Measurements from ENCODE around the gene DYNC2H1.
A peak's percentile ranks its signal among the peaks of the same experiment; 100 is the strongest.

DYNC2H1 gene, protein sequence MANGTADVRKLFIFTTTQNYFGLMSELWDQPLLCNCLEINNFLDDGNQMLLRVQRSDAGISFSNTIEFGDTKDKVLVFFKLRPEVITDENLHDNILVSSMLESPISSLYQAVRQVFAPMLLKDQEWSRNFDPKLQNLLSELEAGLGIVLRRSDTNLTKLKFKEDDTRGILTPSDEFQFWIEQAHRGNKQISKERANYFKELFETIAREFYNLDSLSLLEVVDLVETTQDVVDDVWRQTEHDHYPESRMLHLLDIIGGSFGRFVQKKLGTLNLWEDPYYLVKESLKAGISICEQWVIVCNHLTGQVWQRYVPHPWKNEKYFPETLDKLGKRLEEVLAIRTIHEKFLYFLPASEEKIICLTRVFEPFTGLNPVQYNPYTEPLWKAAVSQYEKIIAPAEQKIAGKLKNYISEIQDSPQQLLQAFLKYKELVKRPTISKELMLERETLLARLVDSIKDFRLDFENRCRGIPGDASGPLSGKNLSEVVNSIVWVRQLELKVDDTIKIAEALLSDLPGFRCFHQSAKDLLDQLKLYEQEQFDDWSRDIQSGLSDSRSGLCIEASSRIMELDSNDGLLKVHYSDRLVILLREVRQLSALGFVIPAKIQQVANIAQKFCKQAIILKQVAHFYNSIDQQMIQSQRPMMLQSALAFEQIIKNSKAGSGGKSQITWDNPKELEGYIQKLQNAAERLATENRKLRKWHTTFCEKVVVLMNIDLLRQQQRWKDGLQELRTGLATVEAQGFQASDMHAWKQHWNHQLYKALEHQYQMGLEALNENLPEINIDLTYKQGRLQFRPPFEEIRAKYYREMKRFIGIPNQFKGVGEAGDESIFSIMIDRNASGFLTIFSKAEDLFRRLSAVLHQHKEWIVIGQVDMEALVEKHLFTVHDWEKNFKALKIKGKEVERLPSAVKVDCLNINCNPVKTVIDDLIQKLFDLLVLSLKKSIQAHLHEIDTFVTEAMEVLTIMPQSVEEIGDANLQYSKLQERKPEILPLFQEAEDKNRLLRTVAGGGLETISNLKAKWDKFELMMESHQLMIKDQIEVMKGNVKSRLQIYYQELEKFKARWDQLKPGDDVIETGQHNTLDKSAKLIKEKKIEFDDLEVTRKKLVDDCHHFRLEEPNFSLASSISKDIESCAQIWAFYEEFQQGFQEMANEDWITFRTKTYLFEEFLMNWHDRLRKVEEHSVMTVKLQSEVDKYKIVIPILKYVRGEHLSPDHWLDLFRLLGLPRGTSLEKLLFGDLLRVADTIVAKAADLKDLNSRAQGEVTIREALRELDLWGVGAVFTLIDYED (N-terminal part only)

DNA sequence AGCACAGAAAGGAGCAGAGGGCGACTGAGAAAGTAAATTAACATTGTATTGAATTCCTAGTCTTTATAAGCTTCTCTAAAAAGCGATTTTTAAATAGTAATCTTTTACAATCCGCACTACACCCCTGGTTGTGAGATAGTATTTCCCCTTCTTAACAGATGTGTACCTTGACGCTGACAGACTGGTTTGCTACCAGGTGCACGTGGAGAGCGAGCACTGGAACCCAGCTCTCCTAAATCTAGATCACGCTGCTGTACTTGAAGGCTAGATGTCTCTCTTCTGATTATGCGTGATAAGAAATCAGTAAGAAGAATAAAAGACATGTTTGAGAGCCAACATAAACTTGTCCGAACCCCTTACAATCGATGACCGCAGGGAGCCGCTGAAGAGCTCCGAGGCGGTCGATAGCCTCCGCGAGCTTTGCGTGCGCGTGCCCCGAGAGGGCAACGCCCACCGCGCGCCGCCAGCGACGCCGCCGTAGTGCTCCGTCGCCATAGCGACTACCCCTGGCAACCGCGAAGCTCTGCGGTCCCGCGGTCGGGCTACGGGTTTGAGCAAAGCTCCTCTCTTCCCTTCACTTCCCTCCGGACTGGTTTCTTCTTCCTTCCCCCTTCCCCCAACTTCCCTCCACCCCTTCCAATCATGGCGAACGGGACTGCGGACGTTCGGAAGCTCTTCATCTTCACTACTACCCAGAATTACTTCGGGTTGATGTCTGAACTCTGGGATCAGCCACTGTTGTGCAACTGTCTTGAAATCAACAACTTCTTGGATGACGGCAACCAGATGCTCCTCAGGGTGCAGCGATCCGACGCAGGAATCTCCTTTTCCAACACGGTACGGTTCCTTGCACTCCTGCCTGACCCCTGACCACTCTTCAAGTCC lies at the start of gene DYNC2H1:
DYNC2H1 (plus strand) TSS at position 494 of the 885 bp plus-strand sequence; CDS start at position 643, 149 bp downstream.
- FAIRE-seq = peak; percentile 67

DNA sequence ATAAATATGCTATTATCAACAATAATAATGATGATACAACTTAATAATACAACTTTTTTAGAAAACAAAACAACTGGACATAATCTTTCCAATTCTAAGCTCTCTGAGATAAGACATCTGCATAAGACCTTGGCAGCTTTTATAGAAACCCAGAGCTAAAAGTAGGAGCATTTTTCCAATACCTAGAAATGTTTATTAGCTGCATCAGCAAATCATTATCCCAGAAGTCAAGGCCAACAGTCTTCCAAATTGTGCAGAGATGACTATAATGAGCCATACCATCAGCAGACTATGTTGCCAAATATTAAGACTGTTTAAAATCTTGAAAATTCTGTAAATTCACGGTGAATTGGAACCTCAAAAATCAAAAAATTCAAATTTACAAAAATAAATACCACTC lies 47.6 kb upstream of the DYNC2H1 start:
- FAIRE-seq (no peak), DNase-seq (ENCODE audit: low spot score) (no peak)

More for the DNA sequence above, at the start of gene DYNC2H1:
- peak; percentile 95 for DNase-seq (ENCODE audit: low spot score)

DNA sequence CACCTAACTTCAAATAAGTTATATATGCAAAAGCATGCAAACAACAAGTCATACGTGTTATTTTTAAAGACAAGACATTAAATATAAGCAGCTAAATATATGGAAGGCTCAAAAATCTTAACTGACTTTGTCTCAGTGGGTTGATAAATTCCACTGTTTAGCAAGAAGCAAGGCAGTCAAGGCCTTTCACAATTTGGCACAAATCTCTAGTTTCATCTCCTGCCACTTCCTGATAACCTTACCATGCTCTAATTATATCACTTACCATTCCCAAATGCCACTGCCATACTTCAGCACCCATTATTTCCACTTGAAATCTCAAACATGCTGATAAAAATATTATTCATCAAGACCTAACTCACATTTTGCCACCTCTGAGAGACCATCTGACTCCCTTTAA lies 42.1 kb upstream of the DYNC2H1 start:
- FAIRE-seq = no peak
- DNase-seq (ENCODE audit: low spot score) = no peak

DNA sequence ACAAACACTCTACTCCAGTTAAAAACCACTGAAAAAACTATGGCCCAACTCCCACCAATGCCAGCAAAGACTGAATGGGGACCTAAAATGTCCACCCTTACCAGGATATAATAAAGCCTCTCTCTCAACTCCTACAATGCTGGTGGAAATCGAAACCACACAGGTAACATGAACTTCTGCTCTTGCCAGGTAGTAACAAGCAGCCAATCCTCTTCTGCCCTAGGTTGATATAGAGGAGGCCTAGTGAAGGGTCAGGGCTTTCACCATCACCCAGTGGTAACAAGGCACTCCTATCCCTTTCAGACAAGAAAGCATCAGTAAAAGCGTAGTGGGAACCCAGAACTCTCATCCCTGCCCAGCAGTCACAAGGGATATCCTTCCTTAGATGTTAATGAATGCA lies 39.9 kb upstream of the DYNC2H1 start:
- DNase-seq (ENCODE audit: low spot score) (no peak), FAIRE-seq (no peak)

DNA sequence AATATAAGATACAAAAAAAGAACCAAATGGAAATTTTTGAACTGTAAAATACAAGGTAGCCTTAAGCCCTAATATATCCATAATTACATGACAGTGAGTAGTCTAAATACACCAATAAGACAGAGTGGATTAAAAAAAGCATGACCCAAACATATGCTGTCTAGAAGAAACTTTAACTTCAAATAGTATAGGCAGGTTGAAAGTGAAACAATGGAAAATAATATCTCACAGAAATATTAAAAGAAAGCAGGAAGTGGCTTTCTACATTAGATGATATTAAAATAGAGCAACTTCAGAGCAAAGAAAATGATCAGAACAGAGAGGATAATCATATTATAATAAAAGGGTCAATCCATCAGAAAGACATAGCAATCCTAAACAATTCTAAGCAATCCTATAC lies 39.1 kb upstream of the DYNC2H1 start:
- DNase-seq (ENCODE audit: low spot score) (no peak), FAIRE-seq (no peak)

DNA sequence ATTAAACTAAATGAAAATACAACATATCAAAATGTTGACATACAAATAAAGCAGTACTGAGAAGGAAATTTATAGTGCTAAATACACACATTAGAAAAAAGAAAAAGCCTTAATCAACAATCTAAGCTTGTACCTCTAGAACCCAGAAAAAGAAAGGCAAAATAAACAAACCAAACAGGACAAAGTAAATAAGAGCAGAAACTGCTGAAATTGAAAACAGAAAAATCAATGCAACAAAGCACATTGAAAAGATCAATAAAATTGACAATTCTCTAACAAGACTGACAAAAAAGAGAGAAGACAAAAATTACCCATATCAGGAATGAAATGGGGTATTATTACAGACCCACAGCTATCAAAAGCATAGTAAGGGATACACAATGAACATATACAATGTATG lies 38.2 kb upstream of the DYNC2H1 start:
- FAIRE-seq = no peak

DNA sequence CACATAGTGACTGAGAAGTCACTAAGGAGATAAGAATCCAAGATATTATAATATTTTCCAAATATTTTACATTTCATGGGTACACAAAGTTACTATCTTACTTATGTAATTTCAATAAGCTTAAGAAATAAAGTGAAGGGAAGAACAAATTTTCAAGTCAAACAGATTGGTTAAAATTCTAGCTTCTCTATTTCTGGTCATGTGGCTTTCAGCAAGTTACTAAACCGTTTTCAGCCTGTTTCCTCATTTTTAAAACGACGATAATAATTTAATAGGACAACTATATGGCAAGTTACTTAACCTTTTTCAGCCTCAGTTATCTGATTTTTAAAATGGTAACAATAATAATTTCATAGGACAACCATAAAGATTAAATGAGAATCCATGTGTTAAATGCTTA lies 32.9 kb upstream of the DYNC2H1 start:
- FAIRE-seq (no peak), DNase-seq (ENCODE audit: low spot score) (no peak)

More for the DNA sequence above, 38.2 kb upstream of the DYNC2H1 start:
- no peak for DNase-seq (ENCODE audit: low spot score)

DNA sequence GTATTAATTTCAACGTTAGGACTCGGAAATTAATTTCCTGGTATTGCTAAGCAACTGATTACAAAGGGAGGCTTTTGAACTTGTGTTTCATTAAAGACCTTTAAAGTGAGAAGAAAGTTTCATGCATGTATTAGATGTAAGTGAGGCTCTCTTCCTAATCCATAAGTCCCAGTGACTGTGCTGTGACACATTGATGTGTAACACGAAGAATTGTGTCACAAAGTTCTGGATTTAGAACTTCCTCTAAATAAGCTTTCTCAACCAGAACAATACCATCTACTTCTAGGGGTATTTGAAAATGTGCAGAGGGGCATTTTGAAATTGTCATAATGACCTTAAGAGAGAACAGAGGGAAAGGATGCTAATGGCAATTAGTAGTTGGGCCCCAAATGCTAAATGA lies 31.7 kb upstream of the DYNC2H1 start:
- FAIRE-seq (no peak), DNase-seq (ENCODE audit: low spot score) (no peak)

DNA sequence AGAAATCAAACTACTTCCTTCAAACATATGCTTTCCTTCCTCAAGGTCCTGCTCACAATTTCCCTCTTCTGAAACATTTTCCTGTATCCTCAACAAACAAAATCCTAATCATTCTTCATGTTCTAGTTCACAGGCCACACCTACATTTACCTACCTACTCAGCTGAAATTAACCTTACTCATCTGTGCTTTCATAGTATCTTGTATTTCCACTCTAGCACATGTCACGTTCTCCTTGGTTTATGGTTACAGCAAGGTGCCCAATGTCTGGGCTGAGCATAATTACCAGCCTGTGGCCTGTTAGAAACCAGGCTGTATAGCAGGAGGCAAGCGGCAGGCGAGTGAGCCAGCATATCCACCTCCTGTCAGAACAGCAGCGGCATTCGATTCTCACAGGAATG lies 30.5 kb upstream of the DYNC2H1 start:
- no peak for FAIRE-seq

DNA sequence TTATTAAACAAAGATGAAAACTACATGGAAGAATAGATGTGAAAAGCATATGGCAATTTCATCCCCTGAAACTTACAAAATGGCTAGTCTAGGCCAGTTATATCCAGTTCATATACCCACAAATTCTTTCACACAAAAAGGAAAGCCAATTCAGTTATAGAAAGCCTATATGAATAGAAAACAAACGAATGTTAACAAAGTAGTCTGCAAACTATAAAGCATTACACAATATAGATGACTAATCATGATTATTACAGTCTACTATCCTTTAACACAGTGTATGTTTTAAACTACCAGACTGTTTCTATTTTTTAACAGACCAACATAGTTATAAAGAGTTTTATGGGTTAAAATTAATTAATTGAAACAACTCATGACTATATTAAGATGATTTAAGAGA lies 29.4 kb upstream of the DYNC2H1 start:
- no peak for DNase-seq (ENCODE audit: low spot score)
- no peak for FAIRE-seq

More for the DNA sequence above, 30.5 kb upstream of the DYNC2H1 start:
- no peak for DNase-seq (ENCODE audit: low spot score)

DNA sequence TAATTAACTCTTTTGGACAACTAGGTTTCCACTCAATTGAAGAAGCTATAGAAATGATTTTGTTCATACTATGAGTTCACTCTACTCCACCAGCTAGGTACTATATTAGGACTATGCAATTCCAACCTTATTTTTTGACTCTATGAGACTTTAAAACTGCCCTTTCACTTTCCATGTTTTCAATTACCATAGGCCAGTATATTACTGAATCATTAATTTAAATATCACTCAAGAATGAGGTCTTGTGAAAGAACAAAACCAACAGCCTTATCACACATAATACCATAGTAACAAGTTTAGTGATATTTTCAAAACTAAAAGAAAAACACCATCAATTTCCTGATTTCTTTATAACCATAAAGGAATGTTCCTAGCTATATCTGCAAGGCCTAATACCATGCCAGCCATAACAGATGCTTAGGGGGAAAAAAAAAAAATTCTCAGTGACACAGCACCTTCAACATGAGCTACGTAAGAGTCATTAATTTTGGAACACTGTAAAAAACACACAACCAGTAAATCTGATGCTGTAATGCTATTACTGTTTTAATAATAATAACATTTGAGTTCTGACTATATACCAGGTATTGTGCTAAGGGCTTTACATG lies 23.4 kb upstream of the DYNC2H1 start:
- no peak for DNase-seq (ENCODE audit: low spot score)
- no peak for FAIRE-seq

DNA sequence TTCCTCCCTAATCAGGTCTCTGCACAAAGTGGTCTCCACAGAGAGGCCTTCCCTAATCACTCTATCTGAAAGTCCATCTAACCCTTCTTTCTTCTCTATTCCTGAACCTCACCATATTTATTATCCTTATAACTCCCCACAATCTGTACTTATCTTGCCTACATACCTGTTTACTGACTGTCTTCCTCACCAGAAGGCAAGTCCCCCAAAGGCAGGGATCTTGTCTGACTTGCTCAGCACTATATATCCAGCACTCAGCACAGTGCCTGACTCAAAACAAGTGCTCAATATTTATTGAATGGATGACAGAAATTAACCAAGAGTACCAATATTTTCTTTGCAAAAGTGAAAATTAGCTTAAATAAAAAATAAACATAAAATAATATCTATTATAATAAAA lies 22.8 kb upstream of the DYNC2H1 start:
- no peak for DNase-seq (ENCODE audit: low spot score)
- no peak for FAIRE-seq

DNA sequence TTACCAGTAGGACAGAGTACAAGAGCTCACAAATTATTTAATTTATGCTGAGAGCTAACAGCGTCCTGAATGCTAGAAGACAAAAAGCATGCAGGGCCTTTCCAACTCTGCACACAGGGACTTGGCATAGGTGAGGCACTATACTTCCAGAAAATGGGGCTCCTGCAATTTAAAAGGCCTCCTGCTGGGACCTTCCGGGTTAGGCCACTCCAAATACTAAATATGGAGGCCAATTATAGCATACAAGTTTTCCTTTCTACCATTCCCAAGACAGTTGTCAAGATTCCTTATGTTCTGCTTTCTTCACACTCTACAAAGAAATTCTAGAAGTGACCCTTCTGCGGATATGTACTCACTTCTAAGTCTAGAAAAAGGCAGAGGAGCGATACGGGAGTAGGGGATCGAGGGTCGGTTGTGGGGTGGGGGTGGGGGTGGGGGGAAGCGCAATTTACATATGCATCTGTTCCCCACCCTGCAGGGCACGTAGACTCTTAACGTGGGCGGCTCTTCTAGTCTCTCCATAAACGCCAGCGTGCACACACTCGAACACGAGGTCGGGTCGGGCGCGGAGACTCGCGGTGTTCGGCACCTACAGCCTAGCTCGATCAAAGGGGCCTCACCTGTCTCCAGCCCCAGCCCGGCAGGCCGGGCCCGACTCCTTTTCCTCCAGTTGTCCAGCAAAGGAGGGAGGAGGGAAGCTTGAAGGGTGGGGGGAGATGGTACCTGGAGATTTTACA lies 18.0 kb upstream of the DYNC2H1 start:
- no peak for FAIRE-seq
- peak; percentile 26 for DNase-seq (ENCODE audit: low spot score)

DNA sequence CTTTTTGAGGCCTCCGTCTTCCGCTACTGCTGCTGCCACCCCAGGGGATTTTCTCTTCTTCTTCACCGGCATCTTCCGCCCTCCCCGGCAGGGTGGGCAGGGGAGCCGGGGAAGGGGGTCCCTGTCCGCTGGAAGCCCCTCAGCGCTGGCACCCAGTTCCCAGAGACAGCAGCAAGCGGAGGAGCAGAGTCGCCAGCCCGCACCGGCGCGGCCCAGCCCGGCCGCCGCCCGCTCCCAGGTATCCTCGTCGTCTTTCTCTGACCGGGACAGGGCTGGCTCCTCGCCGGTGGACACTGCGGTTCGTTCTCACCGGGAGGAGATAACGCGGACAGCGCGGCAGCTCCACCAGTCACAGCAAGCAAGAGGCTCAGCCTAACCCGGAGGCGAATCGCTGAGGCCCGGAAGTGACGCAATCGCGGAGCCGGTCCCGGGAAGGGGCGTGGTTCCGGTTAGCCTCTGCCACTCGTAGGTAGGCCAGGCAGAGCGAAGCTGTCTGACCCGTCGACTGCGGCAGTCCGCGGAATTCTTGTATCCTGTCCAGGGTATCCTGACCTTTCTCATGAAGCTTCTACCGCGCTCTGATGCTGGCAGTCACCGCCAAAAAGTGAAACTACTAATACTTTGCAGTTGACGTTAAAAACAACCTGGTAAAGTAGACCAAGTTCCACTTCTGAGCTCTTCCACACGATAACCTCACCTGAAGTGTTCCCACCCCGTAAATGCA lies 17.3 kb upstream of the DYNC2H1 start, which contains the start of gene DCUN1D5:
DCUN1D5 (minus strand) TSS at position 360 of the 724 bp plus-strand sequence; CDS start at position 72, 288 bp downstream.
- DNase-seq (ENCODE audit: low spot score) = peak; percentile 97
- peak; percentile 86 for FAIRE-seq

DNA sequence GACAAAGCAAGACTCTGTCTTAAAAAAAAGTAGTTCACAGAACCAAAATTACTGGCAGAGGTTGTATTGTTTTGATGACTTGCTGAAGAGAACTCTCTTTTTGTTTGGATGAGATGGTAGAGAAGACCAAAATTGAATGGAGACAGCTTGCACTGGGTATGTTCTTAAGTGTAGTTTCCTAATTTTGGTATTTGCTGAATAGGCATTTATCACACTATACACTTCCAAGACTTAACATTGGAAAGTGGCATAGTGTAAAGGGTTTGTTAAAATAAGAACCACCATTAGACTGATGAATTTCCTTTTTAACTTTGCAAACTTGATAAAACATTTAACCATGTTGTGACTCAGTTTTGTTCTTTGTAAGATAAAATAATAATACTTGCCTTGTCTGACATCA lies 11.9 kb upstream of the DYNC2H1 start:
- no peak for FAIRE-seq

DNA sequence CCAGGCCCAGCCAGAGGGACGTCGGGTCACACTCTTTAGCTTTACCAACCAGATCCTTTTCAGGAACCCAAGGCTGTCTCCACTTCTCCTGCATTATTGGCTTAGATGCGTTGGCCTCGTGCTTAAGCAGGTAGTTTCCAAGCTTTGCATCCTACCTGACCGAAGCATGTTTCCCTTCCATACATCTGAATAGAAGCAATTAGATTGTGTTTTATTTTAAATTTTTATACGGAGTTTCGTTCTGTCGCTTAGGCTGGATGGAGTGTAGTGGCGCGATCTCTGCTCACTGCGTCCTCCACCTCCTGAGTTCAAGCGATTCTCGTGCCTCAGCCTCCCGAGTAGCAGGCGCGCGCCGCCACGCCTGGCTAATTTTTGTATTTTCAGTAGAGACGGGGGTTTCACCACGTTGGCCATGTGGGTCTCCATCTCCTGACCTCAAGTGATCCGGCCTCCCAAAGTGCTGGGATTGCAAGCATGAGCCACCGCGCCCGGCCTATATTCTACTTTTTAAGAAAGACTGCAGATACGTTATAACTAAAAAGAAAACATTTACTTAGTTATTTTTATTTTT lies 677 bp downstream of the DYNC2H1 start:
- FAIRE-seq = peak; percentile 98

More for the DNA sequence above, 11.9 kb upstream of the DYNC2H1 start:
- no peak for DNase-seq (ENCODE audit: low spot score)

DNA sequence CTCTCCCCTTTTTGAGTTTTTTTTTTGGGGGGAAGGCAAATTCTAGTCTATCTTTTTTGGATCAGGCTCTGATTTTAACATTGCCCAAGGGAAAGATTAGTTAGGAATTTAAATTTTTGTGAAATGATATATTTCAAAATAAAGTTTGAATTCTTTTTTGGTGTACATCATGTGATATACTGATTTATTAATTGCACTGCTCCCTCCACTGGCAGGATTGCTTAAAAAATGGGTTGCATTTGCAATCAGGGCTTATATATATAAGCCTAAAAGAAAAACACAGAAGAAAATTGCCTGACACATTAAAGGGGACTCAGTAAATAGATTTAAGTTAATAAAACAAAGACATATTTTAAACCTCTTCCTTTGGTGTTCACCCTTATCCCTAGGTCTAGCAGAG lies 1.2 kb downstream of the DYNC2H1 start:
- no peak for FAIRE-seq
- peak; percentile 8 for DNase-seq (ENCODE audit: low spot score)

More for the DNA sequence above, 677 bp downstream of the DYNC2H1 start:
- no peak for DNase-seq (ENCODE audit: low spot score)

DNA sequence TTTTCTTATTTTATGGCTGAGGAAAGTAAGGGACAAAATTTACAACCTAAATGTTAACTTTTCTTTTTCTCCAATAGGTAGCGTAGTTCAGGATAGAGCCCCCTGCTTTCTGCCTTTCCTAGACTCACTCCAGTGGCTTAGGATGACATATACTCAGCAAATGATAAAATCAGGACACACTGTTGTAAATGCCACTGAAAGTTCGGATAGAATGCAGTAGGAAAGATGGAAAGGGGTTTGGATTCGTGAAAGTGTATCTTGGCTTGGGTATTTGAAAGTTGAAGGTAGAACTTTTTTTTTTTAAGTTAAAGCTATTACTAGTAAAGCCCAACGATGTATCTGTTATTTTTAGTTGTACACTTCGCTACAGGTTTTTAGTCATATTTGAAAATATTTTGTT lies 2.2 kb downstream of the DYNC2H1 start:
- DNase-seq (ENCODE audit: low spot score) = no peak
- no peak for FAIRE-seq

Data from urothelium cell line (cell line).